ENCODE data around the gene ST3GAL3. TPM values are rescaled to one million over a fixed set of nuclear protein-coding genes. Genes with fewer than 3 reads are reported as not detected.

Gene ST3GAL3
- total RNA-seq, 1 experiment from 2014 or later: 26.8 TPM

- ChIA-PET CTCF (interaction anchor here (0.5 kb wide), 1 partner anchor 14 kb away, joined by 3 read pairs; no protein-coding TSS in a partner anchor), POLR2A (ENCODE audit: low non-redundant PET) (no interaction called here)
- Histone ChIP-seq H3K4me3 (ENCODE audit: low read depth, low read length, poor library complexity, severe bottlenecking) (peak within 1 kb of the TSS; percentile 88), H3K36me3 (ENCODE audit: insufficient read depth, low read length, poor library complexity, severe bottlenecking) (peaks cover 18% of the 10 kb centered on the region), H3K27me3 (replicated peaks; ENCODE audit: insufficient read depth, low read depth, low read length, poor library complexity) (no peaks in the 10 kb centered on the region), H3K27ac (ENCODE audit: low read depth, low read length, poor library complexity, severe bottlenecking) (peak within 1 kb of the TSS; percentile 90), H3K9me3 (ENCODE audit: low read depth, low read length, poor library complexity, severe bottlenecking) (no peaks in the 10 kb centered on the region), H3K4me1 (ENCODE audit: insufficient read depth, low read length, poor library complexity, severe bottlenecking) (peaks cover 27% of the 10 kb centered on the region)
- intact Hi-C loops (cut with micrococcal nuclease; ENCODE audit: unreplicated experiment): no loop called here
- BruUV-seq (replicated peaks): no TSS peak
- TF ChIP-seq EZH2 (IDR thresholded peaks at IDR 0.05; ENCODE audit: borderline replicate concordance, low read depth, low read length, poor library complexity, severe bottlenecking) (no peak), CTCF (conservative IDR thresholded peaks at IDR 0.05; ENCODE audit: low read depth, low read length) (no peak; the same call in 1 of the 2 replicates)
- peak; percentile 98 for DNase-seq (ENCODE audit: low spot score)
Observed at GRCh38 chr1:43974443-43975248, 267.3 kb downstream of the ST3GAL3 start, which contains the start of gene ATP6V0B. ATP6V0B (plus strand) TSS chr1:43974960; CDS start chr1:43975041, 81 bp downstream.

GRCh38 chr1:43975249-43975961 lies 268.1 kb downstream of the ST3GAL3 start:
- peaks cover 18% of the 10 kb centered on the region for H3K36me3 ChIP-seq (ENCODE audit: insufficient read depth, low read length, poor library complexity, severe bottlenecking)
- TF ChIP-seq EZH2 (IDR thresholded peaks at IDR 0.05; ENCODE audit: borderline replicate concordance, low read depth, low read length, poor library complexity, severe bottlenecking) (no peak), CTCF (conservative IDR thresholded peaks at IDR 0.05; ENCODE audit: low read depth, low read length) (no peak)
- intact Hi-C loops (cut with micrococcal nuclease; ENCODE audit: unreplicated experiment): no loop called here
- peak overlapping the region; percentile 90 for H3K27ac ChIP-seq (ENCODE audit: low read depth, low read length, poor library complexity, severe bottlenecking)
- no peaks in the 10 kb centered on the region for H3K9me3 ChIP-seq (ENCODE audit: low read depth, low read length, poor library complexity, severe bottlenecking)
- DNase-seq (ENCODE audit: low spot score): no peak
- peak overlapping the region; percentile 88 for H3K4me3 ChIP-seq (ENCODE audit: low read depth, low read length, poor library complexity, severe bottlenecking)
- POLR2A ChIA-PET (ENCODE audit: low non-redundant PET): interaction anchor here (0.6 kb wide), 1 partner anchor 514 kb away, joined by 3 read pairs; no protein-coding TSS in a partner anchor
- H3K4me1 ChIP-seq (ENCODE audit: insufficient read depth, low read length, poor library complexity, severe bottlenecking): peaks cover 27% of the 10 kb centered on the region
- CTCF ChIA-PET: interaction anchor here (0.5 kb wide), 1 partner anchor 13 kb away, joined by 3 read pairs; no protein-coding TSS in a partner anchor
- H3K27me3 ChIP-seq (replicated peaks; ENCODE audit: insufficient read depth, low read depth, low read length, poor library complexity): no peaks in the 10 kb centered on the region
- BruUV-seq (replicated peaks): TSS peak; percentile 26

GRCh38 chr1:43976045-43976444 lies 268.7 kb downstream of the ST3GAL3 start:
- no peak overlapping the region for H3K27ac ChIP-seq (ENCODE audit: low read depth, low read length, poor library complexity, severe bottlenecking)
- BruUV-seq (replicated peaks): no TSS peak
- no peak for TF ChIP-seq EZH2 (IDR thresholded peaks at IDR 0.05; ENCODE audit: borderline replicate concordance, low read depth, low read length, poor library complexity, severe bottlenecking)
- TF ChIP-seq CTCF (conservative IDR thresholded peaks at IDR 0.05; ENCODE audit: low read depth, low read length): no peak
- intact Hi-C loops (cut with micrococcal nuclease; ENCODE audit: unreplicated experiment): no loop called here
- H3K27me3 ChIP-seq (replicated peaks; ENCODE audit: insufficient read depth, low read depth, low read length, poor library complexity): no peaks in the 10 kb centered on the region
- POLR2A ChIA-PET (ENCODE audit: low non-redundant PET): interaction anchor here (0.6 kb wide), 1 partner anchor 515 kb away, joined by 3 read pairs; no protein-coding TSS in a partner anchor
- H3K4me1 ChIP-seq (ENCODE audit: insufficient read depth, low read length, poor library complexity, severe bottlenecking): peaks cover 27% of the 10 kb centered on the region
- CTCF ChIA-PET: no interaction called here
- H3K4me3 ChIP-seq (ENCODE audit: low read depth, low read length, poor library complexity, severe bottlenecking): peak overlapping the region; percentile 88
- DNase-seq (ENCODE audit: low spot score): no peak
- peaks cover 19% of the 10 kb centered on the region for H3K36me3 ChIP-seq (ENCODE audit: insufficient read depth, low read length, poor library complexity, severe bottlenecking)
- H3K9me3 ChIP-seq (ENCODE audit: low read depth, low read length, poor library complexity, severe bottlenecking): no peaks in the 10 kb centered on the region

Data from A673 (cell line).